Osteoblast (primary cell): Measurements from ENCODE around the gene LUC7L3. TPM values are rescaled to one million over a fixed set of nuclear protein-coding genes. Genes with fewer than 3 reads are reported as not detected.

Experiments
- DNase-seq: peaks from one replicate; pipeline ENCODE4 v3.0.0; 2011; ENCODE audit warnings: low spot score, mixed read lengths; ENCODE audit not compliant: insufficient read length; ENCODE audit errors: missing footprints
- H2AFZ ChIP-seq: 2 replicates; pipeline ENCODE4 v1.6.0; 2011; ENCODE audit warnings: mild to moderate bottlenecking, low read length
- H3K27ac ChIP-seq: 2 replicates; pipeline ENCODE4 v1.5.1; 2011; ENCODE audit warnings: mild to moderate bottlenecking, low read depth, low read length, moderate library complexity
- H3K27me3 ChIP-seq: 2 replicates; pipeline ENCODE4 v1.6.0; 2012; ENCODE audit warnings: mild to moderate bottlenecking, control low read depth, inconsistent platforms, low read length, moderate library complexity; ENCODE audit not compliant: insufficient read depth
- H3K36me3 ChIP-seq: 2 replicates; pipeline ENCODE4 v1.5.1; 2011; ENCODE audit warnings: mild to moderate bottlenecking, low read length, control low read depth, moderate library complexity; ENCODE audit not compliant: insufficient read depth
- H3K4me1 ChIP-seq: 2 replicates; pipeline ENCODE4 v1.5.1; 2011; ENCODE audit warnings: mild to moderate bottlenecking, low read length, control low read depth, moderate library complexity; ENCODE audit not compliant: insufficient read depth
- H3K4me2 ChIP-seq: 2 replicates; pipeline ENCODE4 v1.6.0; 2011; ENCODE audit warnings: mild to moderate bottlenecking, low read length; ENCODE audit not compliant: insufficient read depth
- H3K4me3 ChIP-seq: fragments of 200-600 bp; sonication (generic); 3 replicates; pipeline ENCODE4 v1.5.1; 2012; ENCODE audit warnings: mild to moderate bottlenecking, low read length, inconsistent platforms; ENCODE audit not compliant: insufficient read depth
- H3K79me2 ChIP-seq: 2 replicates; pipeline ENCODE4 v1.6.0; 2012; ENCODE audit warnings: mild to moderate bottlenecking, low read length, control low read depth, inconsistent platforms; ENCODE audit not compliant: insufficient read depth
- H3K9me3 ChIP-seq: 2 replicates; pipeline ENCODE4 v1.5.1; 2011; ENCODE audit warnings: low read depth, low read length, control low read depth
- H4K20me1 ChIP-seq: 2 replicates; pipeline ENCODE4 v1.6.0; 2012; ENCODE audit warnings: mild to moderate bottlenecking, low read length, control low read depth; ENCODE audit not compliant: insufficient read depth
- CTCF ChIP-seq: IDR thresholded peaks from 2 replicates; pipeline ENCODE4 v1.5.1; 2011; ENCODE audit warnings: mild to moderate bottlenecking, low read depth, low read length, moderate library complexity; ENCODE audit errors: extremely low read depth
- total RNA-seq: library from RNA; depleted of rRNA; stranded (reverse); fragments of >200 nt; gene quantifications from 2 replicates; pipeline ENCODE4 v1.2.3, GENCODE V29; 2012

The LUC7L3 gene
- total RNA-seq, 1 donor: 34.7 TPM

GRCh38 chr17:50692448-50693035 is 26.9 kb upstream of the LUC7L3 start:
- Histone ChIP-seq H3K4me1 (peaks cover 50% of the 10 kb centered on the region), H3K9me3 (no peaks in the 10 kb centered on the region), H4K20me1 (peaks cover 3% of the 10 kb centered on the region), H3K27me3 (no peaks in the 10 kb centered on the region), H3K27ac (peak overlapping the region; percentile 3), H3K4me2 (peak overlapping the region; percentile 33), H3K4me3 (no peak overlapping the region), H3K36me3 (peaks cover 35% of the 10 kb centered on the region), H2AFZ (no peak overlapping the region), H3K79me2 (no peaks in the 10 kb centered on the region)
- no peak for DNase-seq
- no peak for TF ChIP-seq CTCF

- Histone ChIP-seq H3K27ac (peak overlapping the region; percentile 27), H3K27me3 (no peaks in the 10 kb centered on the region), H3K79me2 (no peaks in the 10 kb centered on the region), H3K4me1 (peaks cover 47% of the 10 kb centered on the region), H2AFZ (no peak overlapping the region), H3K9me3 (no peaks in the 10 kb centered on the region), H3K4me2 (peak overlapping the region; percentile 33), H4K20me1 (peaks cover 3% of the 10 kb centered on the region), H3K4me3 (no peak overlapping the region), H3K36me3 (peaks cover 41% of the 10 kb centered on the region)
- no peak for TF ChIP-seq CTCF
- peak; percentile 81 for DNase-seq
Measured at GRCh38 chr17:50693036-50693682, 26.2 kb upstream of the LUC7L3 start.

GRCh38 chr17:50696365-50696879 is 23.0 kb upstream of the LUC7L3 start:
- Histone ChIP-seq H4K20me1 (peaks cover 3% of the 10 kb centered on the region), H3K79me2 (peaks cover 10% of the 10 kb centered on the region), H3K36me3 (peaks cover 62% of the 10 kb centered on the region), H3K4me1 (peaks cover 43% of the 10 kb centered on the region), H2AFZ (no peak overlapping the region), H3K27me3 (no peaks in the 10 kb centered on the region), H3K4me2 (no peak overlapping the region), H3K9me3 (no peaks in the 10 kb centered on the region), H3K27ac (no peak overlapping the region), H3K4me3 (no peak overlapping the region)
- no peak for TF ChIP-seq CTCF
- DNase-seq: no peak

- peaks cover 38% of the 10 kb centered on the region for H3K4me1 ChIP-seq
- H3K27me3 ChIP-seq: no peaks in the 10 kb centered on the region
- no peak overlapping the region for H3K4me2 ChIP-seq
- peaks cover 62% of the 10 kb centered on the region for H3K36me3 ChIP-seq
- TF ChIP-seq CTCF: no peak
- H3K4me3 ChIP-seq: no peak overlapping the region
- no peak overlapping the region for H2AFZ ChIP-seq
- H3K9me3 ChIP-seq: no peaks in the 10 kb centered on the region
- peaks cover 16% of the 10 kb centered on the region for H3K79me2 ChIP-seq
- DNase-seq: no peak
- peaks cover 3% of the 10 kb centered on the region for H4K20me1 ChIP-seq
- H3K27ac ChIP-seq: no peak overlapping the region
Measured at GRCh38 chr17:50697062-50697461, 22.3 kb upstream of the LUC7L3 start.
